Activated T-cell treated with anti-CD3 and anti-CD28 coated beads, Interleukin-2, amount 50 U/mL, for 24 hours (primary cell): ENCODE results near the gene ARHGAP24.
"Not testable (repeated sequence)": the region's sequence is repeated elsewhere in the genome, so short reads cannot be mapped to it uniquely, and the experiment has no call there.

Experiments used
- DNase-seq: peaks from one replicate; pipeline ENCODE4 v3.0.0-alpha.2; 2020
- H3K27ac Mint-ChIP-seq: 2 replicates; pipeline ENCODE4 v1.8.0; 2020; ENCODE audit warnings: mild to moderate bottlenecking, mixed read lengths
- H3K27me3 Mint-ChIP-seq: 2 replicates; pipeline ENCODE4 v1.8.0; 2020; ENCODE audit warnings: mixed read lengths
- H3K36me3 Mint-ChIP-seq: 2 replicates; pipeline ENCODE4 v1.8.0; 2020; ENCODE audit warnings: low read depth, mixed read lengths
- H3K4me1 Mint-ChIP-seq: 2 replicates; pipeline ENCODE4 v1.8.0; 2020; ENCODE audit warnings: low read depth, mixed read lengths
- H3K4me3 Mint-ChIP-seq: 2 replicates; pipeline ENCODE4 v1.8.0; 2020; ENCODE audit warnings: mild to moderate bottlenecking, moderate library complexity, mixed read lengths
- H3K9me3 Mint-ChIP-seq: 2 replicates; pipeline ENCODE4 v1.8.0; 2020; ENCODE audit warnings: mixed read lengths

The ARHGAP24 gene

DNA sequence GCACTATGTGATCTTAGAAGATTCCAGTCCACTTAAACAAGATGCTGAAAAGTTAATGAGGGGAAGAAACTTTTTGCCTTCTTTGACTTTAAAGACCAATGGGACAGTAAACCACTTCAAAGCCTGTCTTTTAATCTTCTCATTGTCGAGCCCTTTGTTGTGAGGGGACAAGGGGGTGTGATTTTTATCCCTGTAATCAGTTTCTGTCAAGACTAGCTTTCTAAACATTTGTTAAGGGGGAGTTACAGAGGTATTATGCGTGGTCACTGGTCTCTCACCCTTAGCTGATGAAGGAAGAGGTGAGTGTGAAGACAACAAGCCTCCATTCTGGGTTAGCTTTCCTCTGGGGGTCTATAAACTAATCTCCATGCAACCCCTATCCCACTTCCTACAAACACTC lies 409.3 kb downstream of the ARHGAP24 start:
- H3K9me3 Mint-ChIP-seq: no peaks in the 10 kb centered on the region
- DNase-seq: no peak
- no peaks in the 10 kb centered on the region for H3K27me3 Mint-ChIP-seq
- no peaks in the 10 kb centered on the region for H3K36me3 Mint-ChIP-seq
- H3K4me3 Mint-ChIP-seq: no peak overlapping the region
- no peaks in the 10 kb centered on the region for H3K4me1 Mint-ChIP-seq
- H3K27ac Mint-ChIP-seq: no peak overlapping the region

DNA sequence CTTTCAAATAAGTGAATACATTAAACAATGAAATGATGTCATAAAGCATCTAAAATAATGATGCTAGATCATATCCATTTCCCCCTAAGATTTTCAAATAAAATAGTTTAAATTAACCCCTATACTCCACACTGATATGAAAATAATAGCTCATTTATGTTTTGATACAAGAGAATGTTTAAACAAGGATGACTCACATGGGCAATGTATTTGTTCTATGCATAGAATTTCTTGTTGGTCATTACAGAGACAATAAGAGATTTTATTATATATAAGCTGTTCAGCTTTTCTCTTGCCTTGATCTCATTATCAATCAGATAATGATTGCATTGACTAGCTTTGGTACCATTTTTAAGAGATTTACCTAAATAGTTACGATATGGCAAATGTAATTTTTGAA lies 411.7 kb downstream of the ARHGAP24 start:
- no peaks in the 10 kb centered on the region for H3K27me3 Mint-ChIP-seq
- H3K9me3 Mint-ChIP-seq: no peaks in the 10 kb centered on the region
- H3K4me3 Mint-ChIP-seq: no peak overlapping the region
- H3K4me1 Mint-ChIP-seq: no peaks in the 10 kb centered on the region
- no peaks in the 10 kb centered on the region for H3K36me3 Mint-ChIP-seq
- no peak for DNase-seq
- H3K27ac Mint-ChIP-seq: no peak overlapping the region

GRCh38 chr4:85889314-85889713 lies 414.4 kb downstream of the ARHGAP24 start:
- Mint-ChIP-seq H3K4me1 (no peaks in the 10 kb centered on the region), H3K9me3 (no peaks in the 10 kb centered on the region), H3K4me3 (no peak overlapping the region), H3K27ac (no peak overlapping the region), H3K36me3 (no peaks in the 10 kb centered on the region), H3K27me3 (no peaks in the 10 kb centered on the region)
- no peak for DNase-seq

- no peaks in the 10 kb centered on the region for H3K27me3 Mint-ChIP-seq
- H3K4me1 Mint-ChIP-seq: no peaks in the 10 kb centered on the region
- H3K4me3 Mint-ChIP-seq: no peak overlapping the region
- H3K9me3 Mint-ChIP-seq: no peaks in the 10 kb centered on the region
- DNase-seq: no peak
- no peak overlapping the region for H3K27ac Mint-ChIP-seq
- H3K36me3 Mint-ChIP-seq: no peaks in the 10 kb centered on the region
Measured at GRCh38 chr4:85895755-85896154, 420.8 kb downstream of the ARHGAP24 start.

DNA sequence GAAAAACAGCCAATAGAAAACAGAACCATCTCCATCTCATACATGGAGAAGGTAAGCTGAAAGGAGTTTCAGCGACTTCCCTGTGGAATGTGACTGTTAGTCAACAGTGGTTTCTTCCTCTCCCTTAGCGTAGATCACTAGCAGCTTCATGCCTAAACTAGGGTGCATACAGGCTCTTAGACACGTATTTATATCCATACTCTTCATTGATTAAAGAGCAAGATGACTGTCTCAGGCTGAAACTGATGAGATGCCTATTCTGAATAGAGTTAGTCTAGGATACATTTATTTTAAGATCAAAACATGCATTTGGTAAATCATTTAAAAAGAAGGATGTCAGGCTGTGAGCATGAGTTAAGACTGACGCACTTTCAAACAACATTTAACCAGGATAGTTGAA lies 423.3 kb downstream of the ARHGAP24 start:
- H3K9me3 Mint-ChIP-seq: no peaks in the 10 kb centered on the region
- H3K27ac Mint-ChIP-seq: no peak overlapping the region
- no peaks in the 10 kb centered on the region for H3K27me3 Mint-ChIP-seq
- H3K4me3 Mint-ChIP-seq: no peak overlapping the region
- no peaks in the 10 kb centered on the region for H3K36me3 Mint-ChIP-seq
- H3K4me1 Mint-ChIP-seq: no peaks in the 10 kb centered on the region
- DNase-seq: no peak

GRCh38 chr4:85901500-85901899 lies 426.6 kb downstream of the ARHGAP24 start:
- Mint-ChIP-seq H3K27ac (no peak overlapping the region), H3K9me3 (no peaks in the 10 kb centered on the region), H3K4me1 (no peaks in the 10 kb centered on the region), H3K27me3 (no peaks in the 10 kb centered on the region), H3K36me3 (no peaks in the 10 kb centered on the region), H3K4me3 (no peak overlapping the region)
- no peak for DNase-seq

DNA sequence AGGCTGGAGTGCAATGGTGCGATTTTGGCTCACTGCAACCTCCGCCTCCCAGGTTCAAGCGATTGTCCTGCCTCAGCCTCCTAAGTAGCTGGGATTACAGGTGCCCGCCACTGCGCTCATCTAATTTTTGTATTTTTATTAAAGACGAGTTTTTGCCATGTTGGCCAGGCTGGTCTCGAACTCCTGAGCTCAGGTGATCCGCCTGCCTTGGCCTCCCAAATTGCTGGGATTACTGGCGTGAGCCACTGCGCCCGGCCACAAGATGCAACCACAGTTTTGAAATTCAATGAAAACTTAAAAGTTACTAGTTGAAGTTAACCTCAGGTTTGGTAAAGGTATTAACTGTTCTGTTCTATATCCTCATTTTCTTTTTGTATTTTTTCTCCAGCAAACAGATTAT lies 427.7 kb downstream of the ARHGAP24 start:
- not testable (repeated sequence) for H3K4me3 Mint-ChIP-seq, DNase-seq, H3K27me3 Mint-ChIP-seq, H3K36me3 Mint-ChIP-seq, H3K4me1 Mint-ChIP-seq, H3K27ac Mint-ChIP-seq, H3K9me3 Mint-ChIP-seq

GRCh38 chr4:85905761-85906160 lies 430.8 kb downstream of the ARHGAP24 start:
- H3K4me1 Mint-ChIP-seq: no peaks in the 10 kb centered on the region
- no peaks in the 10 kb centered on the region for H3K27me3 Mint-ChIP-seq
- H3K4me3 Mint-ChIP-seq: no peak overlapping the region
- H3K36me3 Mint-ChIP-seq: no peaks in the 10 kb centered on the region
- no peak for DNase-seq
- no peaks in the 10 kb centered on the region for H3K9me3 Mint-ChIP-seq
- no peak overlapping the region for H3K27ac Mint-ChIP-seq

GRCh38 chr4:85907001-85907400 lies 432.1 kb downstream of the ARHGAP24 start:
- Mint-ChIP-seq H3K27ac (no peak overlapping the region), H3K9me3 (no peaks in the 10 kb centered on the region), H3K36me3 (no peaks in the 10 kb centered on the region), H3K27me3 (no peaks in the 10 kb centered on the region), H3K4me1 (no peaks in the 10 kb centered on the region), H3K4me3 (no peak overlapping the region)
- DNase-seq: no peak

DNA sequence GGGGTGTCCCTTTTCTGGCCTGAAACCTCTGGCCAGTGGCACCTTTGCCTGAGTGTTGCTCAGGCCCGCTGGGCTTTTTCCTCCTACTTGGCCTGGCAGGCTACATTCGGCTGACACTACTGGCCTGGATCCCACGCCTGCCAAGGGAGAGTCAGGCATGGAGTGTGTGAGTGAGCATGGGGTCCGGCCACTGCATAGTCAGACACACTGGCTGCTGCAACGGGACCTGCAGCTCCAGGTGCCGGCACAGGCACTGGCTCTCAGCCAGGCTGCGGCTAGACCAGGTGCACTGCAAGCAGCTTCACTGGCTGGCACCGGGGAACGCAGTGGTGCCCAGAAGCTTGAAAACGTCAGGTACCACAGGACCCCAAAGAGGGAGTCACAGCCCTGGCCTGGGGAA lies 434.9 kb downstream of the ARHGAP24 start:
- Mint-ChIP-seq H3K36me3 (no peaks in the 10 kb centered on the region), H3K27ac (no peak overlapping the region), H3K4me1 (no peaks in the 10 kb centered on the region), H3K27me3 (no peaks in the 10 kb centered on the region), H3K9me3 (no peaks in the 10 kb centered on the region), H3K4me3 (no peak overlapping the region)
- no peak for DNase-seq

GRCh38 chr4:85910985-85911384 lies 436.0 kb downstream of the ARHGAP24 start:
- DNase-seq: no peak
- H3K36me3 Mint-ChIP-seq: no peaks in the 10 kb centered on the region
- no peak overlapping the region for H3K4me3 Mint-ChIP-seq
- peaks cover 4% of the 10 kb centered on the region for H3K9me3 Mint-ChIP-seq
- H3K27me3 Mint-ChIP-seq: no peaks in the 10 kb centered on the region
- H3K27ac Mint-ChIP-seq: no peak overlapping the region
- no peaks in the 10 kb centered on the region for H3K4me1 Mint-ChIP-seq

- Mint-ChIP-seq H3K4me1 (no peaks in the 10 kb centered on the region), H3K27me3 (no peaks in the 10 kb centered on the region), H3K9me3 (peaks cover 6% of the 10 kb centered on the region), H3K36me3 (no peaks in the 10 kb centered on the region), H3K4me3 (no peak overlapping the region), H3K27ac (no peak overlapping the region)
- DNase-seq: no peak
Measured at GRCh38 chr4:85913931-85914694, 439.2 kb downstream of the ARHGAP24 start.

DNA sequence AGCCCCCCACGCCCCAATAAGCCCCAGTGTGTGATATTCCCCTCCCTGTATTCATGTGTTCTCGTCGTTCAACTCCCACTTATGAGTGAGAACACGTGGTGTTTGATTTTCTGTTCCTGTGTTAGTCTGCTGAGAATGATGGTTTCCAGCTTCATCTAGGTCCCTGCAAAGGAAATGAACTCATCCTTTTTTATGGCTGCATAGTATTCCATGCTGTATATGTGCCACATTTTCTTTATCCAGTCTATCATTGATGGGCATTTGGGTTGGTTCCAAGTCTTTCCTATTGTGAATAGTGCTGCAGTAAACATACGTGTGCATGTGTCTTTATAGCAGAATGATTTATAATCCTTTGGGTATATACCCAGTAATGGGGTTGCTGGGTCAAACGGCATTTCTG lies 440.6 kb downstream of the ARHGAP24 start:
- not testable (repeated sequence) for H3K9me3 Mint-ChIP-seq, H3K27me3 Mint-ChIP-seq

DNA sequence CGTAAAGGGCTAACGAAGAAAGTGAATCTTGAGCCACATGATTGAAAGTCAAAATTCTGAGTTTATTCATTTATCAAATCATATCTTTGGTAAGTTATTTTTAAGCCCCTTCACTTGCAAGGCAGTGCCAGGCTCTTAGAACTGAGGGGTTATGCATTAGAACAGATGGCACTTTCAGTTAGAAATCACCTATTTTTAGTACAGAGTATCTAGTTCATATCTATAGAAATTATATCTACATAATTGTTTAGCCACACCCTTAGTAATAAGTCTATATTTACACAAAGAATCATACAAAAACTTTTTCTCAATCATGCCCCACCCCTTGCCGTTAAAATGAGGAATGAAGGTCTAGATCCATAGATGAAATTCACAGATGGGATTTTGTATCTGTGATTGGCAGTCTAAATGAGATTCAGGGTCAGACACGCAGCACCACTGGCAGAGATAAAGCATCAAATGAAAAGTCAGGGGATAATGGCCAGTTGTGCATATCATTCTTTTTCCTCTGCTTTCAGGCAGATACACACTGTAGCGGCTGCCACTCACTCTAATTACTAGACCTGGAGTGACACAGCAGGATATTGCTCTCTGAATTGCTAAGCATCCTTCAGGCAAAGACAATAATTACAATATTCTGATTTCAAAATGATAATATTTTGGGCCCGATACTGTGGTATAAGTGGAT lies 444.4 kb downstream of the ARHGAP24 start:
- H3K27ac Mint-ChIP-seq: no peak overlapping the region
- H3K4me3 Mint-ChIP-seq: no peak overlapping the region
- H3K27me3 Mint-ChIP-seq: no peaks in the 10 kb centered on the region
- no peaks in the 10 kb centered on the region for H3K36me3 Mint-ChIP-seq
- peaks cover 6% of the 10 kb centered on the region for H3K9me3 Mint-ChIP-seq
- no peaks in the 10 kb centered on the region for H3K4me1 Mint-ChIP-seq
- DNase-seq: no peak

More for the DNA sequence above, 440.6 kb downstream of the ARHGAP24 start:
- H3K4me1 Mint-ChIP-seq, H3K36me3 Mint-ChIP-seq, DNase-seq, H3K27ac Mint-ChIP-seq, H3K4me3 Mint-ChIP-seq: not testable (repeated sequence)

GRCh38 chr4:85925071-85925470 lies 450.1 kb downstream of the ARHGAP24 start:
- Mint-ChIP-seq H3K36me3 (no peaks in the 10 kb centered on the region), H3K4me3 (no peak overlapping the region), H3K9me3 (no peaks in the 10 kb centered on the region), H3K4me1 (peaks cover 7% of the 10 kb centered on the region), H3K27me3 (no peaks in the 10 kb centered on the region), H3K27ac (no peak overlapping the region)
- no peak for DNase-seq
